ENCODE measurements around the gene F8.

Gene F8
- total RNA-seq = 1.9 to 3.6 (median 3.2) reads per million in 4 donors

- no peak for DNase-seq
Observed at GRCh38 chrX:155022585-155022984, at the start of gene F8. F8 (minus strand) TSS chrX:155022723; CDS start chrX:155022552, 171 bp downstream.

DNA sequence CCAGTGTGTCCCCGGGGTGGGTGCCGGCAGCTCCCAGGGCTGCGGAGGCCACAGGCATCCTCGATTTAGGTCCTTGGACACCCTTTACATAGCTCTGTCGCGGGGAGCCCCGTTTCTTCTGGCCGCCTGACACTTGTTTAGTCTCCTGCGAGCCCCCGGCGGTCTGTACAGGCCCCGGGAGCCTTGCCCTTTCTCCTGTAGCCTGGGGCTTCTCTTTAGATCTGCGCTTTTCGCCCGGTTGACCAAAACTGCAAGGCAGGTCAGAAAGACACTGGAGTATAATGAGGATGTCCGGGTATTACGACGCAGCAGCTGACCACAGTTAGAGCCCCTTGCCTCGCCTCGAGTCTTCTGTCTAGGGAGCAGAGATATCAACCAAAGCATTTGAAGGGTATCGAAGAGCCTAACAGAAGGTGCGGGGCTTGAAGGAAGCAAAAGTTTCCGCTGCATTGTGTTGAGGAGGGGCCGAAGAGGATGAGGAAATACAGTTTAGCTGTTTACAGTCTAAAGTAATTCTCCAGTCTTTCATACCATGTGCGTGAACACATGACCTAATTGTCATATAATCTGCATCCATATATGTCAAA, 49.3 kb upstream of the F8 start:
- no peak for DNase-seq

DNA sequence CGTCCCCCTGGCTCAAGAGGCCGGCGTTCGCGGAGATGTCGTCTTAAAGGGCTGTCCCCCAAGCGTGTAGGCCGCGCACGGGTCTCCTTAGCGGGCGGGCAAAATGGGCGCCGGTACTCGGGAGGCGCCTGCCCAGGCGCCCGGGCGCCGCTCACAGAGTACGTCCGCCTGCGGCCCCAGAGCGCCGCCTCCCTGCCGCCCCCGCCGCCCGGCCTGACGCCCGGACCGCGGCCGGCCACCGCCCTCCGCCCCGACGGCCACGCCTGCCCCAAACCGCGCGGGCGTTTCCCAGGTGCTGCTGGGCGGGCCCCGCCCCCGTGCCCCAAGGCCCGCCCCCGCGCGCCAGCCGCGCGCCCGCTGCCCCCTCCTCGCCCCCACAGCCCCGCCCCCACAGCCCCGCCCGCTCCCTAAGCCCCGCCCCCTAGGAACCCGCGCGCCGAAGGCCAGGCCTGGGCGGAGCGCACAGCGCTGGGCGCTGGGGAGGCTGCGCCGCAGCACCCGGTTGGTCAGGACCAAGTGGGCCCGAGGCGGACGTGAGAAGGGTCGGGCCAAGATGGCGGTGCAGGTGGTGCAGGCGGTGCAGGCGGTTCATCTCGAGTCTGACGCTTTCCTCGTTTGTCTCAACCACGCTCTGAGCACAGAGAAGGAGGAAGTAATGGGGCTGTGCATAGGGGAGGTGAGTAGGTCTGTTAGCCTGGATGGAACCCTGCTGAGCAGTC, 48.6 kb upstream of the F8 start, which contains the start of the genes BRCC3, CMC4 and MTCP1:
Gene BRCC3 (plus strand): TSS at position 534 of the 719 bp plus-strand sequence. CDS start 20 bp downstream, at position 554.
Gene CMC4 (minus strand): TSS at position 162 of the 719 bp plus-strand sequence. CDS start 7,113 bp downstream, outside the sequence.
Gene MTCP1 (minus strand): TSS at position 162 of the 719 bp plus-strand sequence. CDS start 5,126 bp downstream, outside the sequence.
- DNase-seq = peak; percentile 60 to 86 (median 65)

- DNase-seq = no peak
Observed at GRCh38 chrX:155070663-155070974, 48.1 kb upstream of the F8 start.

DNA sequence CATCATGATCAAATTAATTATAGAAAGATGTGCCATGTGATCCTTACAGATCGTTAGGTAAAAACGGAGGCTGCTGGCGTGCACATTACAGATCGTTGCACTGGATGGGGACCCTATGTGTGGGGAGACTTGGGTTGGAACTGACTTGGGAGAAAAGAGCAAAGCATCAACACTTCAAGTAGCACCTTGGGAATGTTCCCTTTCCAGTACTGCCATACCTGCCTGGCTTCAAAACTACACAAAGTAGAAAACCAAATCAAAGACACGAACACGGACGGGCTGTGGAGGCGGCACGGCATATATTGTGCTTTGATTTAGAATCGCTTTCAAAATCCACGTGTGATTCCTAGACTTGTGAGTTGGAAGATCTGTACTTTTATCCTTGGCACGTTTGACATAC, 47.5 kb upstream of the F8 start:
- DNase-seq = no peak

DNA sequence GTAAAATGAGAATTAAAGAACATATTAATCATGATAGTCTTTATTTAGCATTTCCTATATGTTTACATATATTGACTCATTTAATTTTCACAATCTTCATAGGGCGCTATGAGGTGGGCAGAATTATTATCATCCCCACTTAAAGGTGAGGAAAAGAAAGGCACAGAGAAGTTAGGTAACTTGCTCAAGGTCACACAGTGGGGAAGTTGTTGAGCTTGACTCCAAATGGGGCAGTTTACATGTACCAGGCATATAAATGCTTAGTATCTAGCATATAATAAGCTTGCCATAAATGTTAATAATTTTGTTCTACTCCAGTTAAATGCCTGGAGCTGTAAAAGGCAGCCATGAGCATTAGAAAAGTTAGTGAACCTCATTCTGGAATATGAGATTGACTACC, 46.9 kb upstream of the F8 start:
- no peak for DNase-seq

- DNase-seq = no peak
Observed at GRCh38 chrX:155068165-155068564, 45.6 kb upstream of the F8 start.

- DNase-seq = no peak
Observed at GRCh38 chrX:155065035-155065734, 42.7 kb upstream of the F8 start.

DNA sequence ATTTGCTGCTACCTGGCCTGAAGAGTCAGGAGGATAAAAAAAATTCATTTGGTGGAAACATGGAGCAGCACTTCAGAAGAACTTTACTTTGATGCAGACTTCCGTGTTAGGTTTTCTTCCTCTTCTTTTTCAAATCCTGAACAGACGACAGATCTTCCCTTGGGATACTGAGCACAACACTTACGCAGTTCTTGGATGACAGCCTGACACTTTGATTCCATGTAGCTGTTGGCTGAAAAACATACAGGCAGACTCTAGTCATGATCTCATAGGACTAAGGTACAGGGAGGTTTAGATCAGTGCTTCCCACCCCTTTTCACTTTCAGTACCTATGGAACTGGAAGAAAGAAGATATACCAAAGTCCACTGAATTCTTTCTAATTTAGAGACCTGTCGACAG, 39.2 kb upstream of the F8 start:
- no peak for DNase-seq

- DNase-seq = peak; percentile 11 to 56 (median 25)
Observed at GRCh38 chrX:155056877-155057792, 34.6 kb upstream of the F8 start.

DNA sequence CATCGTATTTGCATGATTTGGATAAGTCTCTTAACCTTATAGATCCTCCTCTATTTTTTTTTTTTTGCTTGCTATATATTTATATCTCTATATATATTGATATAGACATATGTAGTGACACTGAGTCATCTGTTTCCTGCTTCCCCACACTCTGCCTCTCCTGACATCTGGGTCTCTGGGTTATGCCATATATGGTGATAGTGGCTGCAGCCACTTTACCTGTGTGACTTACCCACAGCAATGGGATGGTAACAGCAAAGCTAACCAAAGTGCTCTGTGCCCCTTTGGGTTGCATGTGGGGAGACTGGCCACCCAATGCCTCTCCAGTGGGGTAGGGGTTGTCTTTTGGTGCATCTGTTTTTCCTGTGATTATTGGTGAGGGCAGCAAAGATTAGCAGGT, 33.9 kb upstream of the F8 start:
- DNase-seq = peak in 1 of 5 donors; percentile 14

GRCh38 chrX:155055494-155055893, 33.0 kb upstream of the F8 start:
- DNase-seq = no peak

- DNase-seq = no peak
Observed at GRCh38 chrX:155054255-155054654, 31.7 kb upstream of the F8 start.

DNA sequence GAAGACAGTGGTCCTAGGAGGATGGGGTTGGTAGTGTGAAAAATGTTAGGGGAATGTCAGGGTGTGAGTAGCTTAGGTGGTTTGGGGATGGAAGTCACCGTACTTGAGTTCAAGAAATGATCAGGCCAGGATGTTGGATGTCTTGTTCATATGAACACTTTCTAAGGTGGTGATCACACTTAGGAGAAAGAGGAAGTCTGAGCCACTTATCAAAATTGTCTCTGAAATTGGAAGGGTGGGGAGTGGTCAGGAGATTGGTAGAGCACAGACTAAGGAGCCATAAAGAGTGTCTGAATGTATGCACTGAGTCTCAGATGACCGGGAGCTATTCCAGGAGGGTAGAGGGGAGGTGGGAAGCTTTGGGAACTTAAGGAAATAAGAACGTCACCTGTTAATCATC, 31.1 kb upstream of the F8 start:
- no peak for DNase-seq

GRCh38 chrX:155052738-155053498, 30.4 kb upstream of the F8 start:
- DNase-seq = no peak

DNA sequence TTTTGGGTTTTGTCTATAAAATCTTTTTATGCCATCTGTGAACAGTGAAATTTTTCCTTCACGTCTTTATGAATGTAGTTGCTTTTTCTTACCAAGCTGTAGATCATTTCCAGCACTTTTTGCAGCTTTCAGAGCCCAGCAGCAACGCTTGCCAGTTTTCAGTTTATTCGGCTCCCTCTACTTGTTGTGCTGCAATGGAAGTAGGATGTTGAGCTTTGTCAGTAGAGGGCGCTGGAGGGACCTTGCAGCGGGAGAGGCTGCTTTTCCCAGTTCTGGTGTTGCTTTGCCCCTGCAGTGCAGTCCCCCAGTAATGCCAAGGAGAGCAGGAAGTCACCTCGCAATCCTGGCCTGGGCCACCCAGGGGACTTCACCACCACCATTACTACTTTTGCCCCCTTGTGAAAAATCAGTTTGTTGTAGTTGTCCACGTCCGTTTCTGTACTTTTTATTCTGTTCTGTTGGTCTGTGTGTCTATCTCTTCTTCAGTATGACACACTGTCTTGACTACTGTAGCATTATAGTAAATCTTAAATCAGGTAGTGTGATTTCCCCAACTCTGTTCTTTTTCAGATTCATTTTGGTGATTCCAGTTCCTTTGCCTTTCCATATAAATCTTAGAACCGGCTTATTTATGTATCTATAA, 26.6 kb upstream of the F8 start:
- peak; percentile 8 to 46 (median 28) for DNase-seq

GRCh38 chrX:155046811-155047528, 24.4 kb upstream of the F8 start:
- DNase-seq = no peak

DNA sequence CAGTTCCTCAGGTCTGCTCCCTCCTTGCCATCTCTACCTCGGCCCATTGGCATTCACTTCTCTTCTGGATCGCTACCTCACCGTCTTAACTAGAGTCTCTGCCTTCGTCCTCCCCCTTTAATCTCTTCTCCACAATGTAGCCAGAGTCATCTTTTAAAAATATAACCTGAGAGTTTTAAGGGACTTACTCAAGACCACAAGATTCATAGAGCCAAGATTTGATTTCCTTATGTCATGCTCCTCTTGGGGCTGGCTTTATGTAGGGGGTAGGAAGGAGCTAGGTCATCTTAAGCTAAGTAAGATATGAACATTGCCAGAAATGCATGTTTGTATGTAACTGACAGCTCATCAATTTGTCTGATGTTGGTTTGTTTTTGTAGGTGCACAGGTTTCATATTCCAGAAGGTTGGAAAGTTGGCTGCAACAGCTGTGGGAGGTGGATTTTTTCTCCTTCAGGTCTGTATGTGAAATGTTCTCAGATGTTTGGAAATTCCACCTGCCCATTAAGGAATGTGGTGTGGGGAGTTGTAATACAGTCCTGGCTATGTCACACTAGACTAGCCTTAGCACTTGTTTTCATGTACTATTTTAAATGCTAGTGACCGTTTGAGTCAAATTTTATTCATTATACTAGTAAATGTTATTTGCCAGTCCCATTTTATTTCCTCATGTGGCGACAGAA, 23.7 kb upstream of the F8 start:
- no peak for DNase-seq

DNA sequence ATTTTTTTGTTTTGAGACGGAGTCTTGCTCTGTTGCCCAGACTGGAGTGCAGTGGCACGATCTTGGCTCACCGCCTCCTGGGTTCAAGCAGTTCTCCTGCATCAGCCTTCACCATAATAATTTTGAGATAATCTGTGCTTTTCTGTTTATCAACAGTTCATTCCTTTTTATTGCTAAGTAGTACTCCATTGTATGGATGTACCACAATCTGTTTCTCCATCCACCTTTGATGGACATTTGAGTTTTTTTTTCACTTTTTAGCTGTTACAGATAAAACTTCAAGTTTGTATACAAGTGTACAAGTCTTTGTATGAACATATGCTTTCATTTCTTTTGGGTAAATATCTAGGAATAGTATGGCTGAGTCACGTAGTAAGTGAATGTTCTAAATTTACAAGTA, 13.2 kb upstream of the F8 start:
- no peak for DNase-seq

GRCh38 chrX:155031657-155032056, 9.1 kb upstream of the F8 start:
- no peak for DNase-seq

Data from T-helper 1 cell (primary cell).